Liver (tissue), 9 donors: Measurements from ENCODE around the gene CAV2. TPM values are rescaled to one million over a fixed set of nuclear protein-coding genes. Genes with fewer than 3 reads are reported as not detected.

ENCODE experiments used
- DNase-seq: peaks from one replicate; pipeline ENCODE4 v3.0.0-alpha.2; 2017; ENCODE audit warnings: low spot score
- H3K27ac ChIP-seq, 2 donors: one replicate each; pipeline ENCODE4 v1.7.0; 2013; ENCODE audit warnings: inconsistent platforms in 2 of 2, low read length in 2 of 2, control low read depth in 1 of 2, low read depth in 1 of 2, mild to moderate bottlenecking in 1 of 2
- H3K27me3 ChIP-seq, 4 donors: one replicate each; pipeline versions ENCODE4 v1.6.1 to v1.7.0; 2013; ENCODE audit warnings: low read length in 3 of 4, inconsistent platforms in 1 of 4, mild to moderate bottlenecking in 1 of 4, moderate library complexity in 1 of 4; ENCODE audit not compliant: control insufficient read depth in 4 of 4, insufficient read depth in 4 of 4
- H3K36me3 ChIP-seq, 4 donors: one replicate each; pipeline versions ENCODE4 v1.6.1 to v1.7.0; 2013; ENCODE audit warnings: low read length in 3 of 4, mild to moderate bottlenecking in 3 of 4, low read depth in 1 of 4, moderate library complexity in 1 of 4; ENCODE audit not compliant: control insufficient read depth in 4 of 4, insufficient read depth in 3 of 4
- H3K4me1 ChIP-seq, 4 donors: one replicate each; pipeline versions ENCODE4 v1.6.1 to v1.7.0; 2013; ENCODE audit warnings: low read length in 3 of 4, mild to moderate bottlenecking in 3 of 4, moderate library complexity in 1 of 4; ENCODE audit not compliant: control insufficient read depth in 4 of 4, insufficient read depth in 4 of 4
- H3K4me3 ChIP-seq, 3 donors: one replicate each; pipeline versions ENCODE4 v1.6.1 to v1.7.0; 2013; ENCODE audit warnings: low read length in 3 of 3, control low read depth in 1 of 3, low read depth in 1 of 3, mild to moderate bottlenecking in 1 of 3
- H3K9ac ChIP-seq, 2 donors: one replicate each; pipeline ENCODE4 v1.7.0; 2013; ENCODE audit warnings: low read length in 2 of 2, mild to moderate bottlenecking in 2 of 2, moderate library complexity in 2 of 2, control low read depth in 1 of 2, low read depth in 1 of 2
- H3K9me3 ChIP-seq, 4 donors: one replicate each; pipeline versions ENCODE4 v1.6.1 to v1.7.0; 2013; ENCODE audit warnings: low read length in 3 of 4; ENCODE audit not compliant: control insufficient read depth in 4 of 4
- GABPA ChIP-seq, 2 donors: IDR thresholded peaks in 1 of 2; conservative IDR thresholded peaks in 1 of 2; 2 replicates each; pipeline ENCODE4 v1.6.1; 2016; ENCODE audit warnings: antibody characterized with exemption in 2 of 2, mild to moderate bottlenecking in 1 of 2, moderate library complexity in 1 of 2
- HNF4G ChIP-seq: IDR thresholded peaks from 2 replicates; pipeline ENCODE4 v1.6.1; 2016; ENCODE audit warnings: antibody characterized with exemption
- RAD21 ChIP-seq, 2 donors: IDR thresholded peaks; 2 replicates each; pipeline ENCODE4 v1.6.1; 2016; ENCODE audit warnings: antibody characterized with exemption in 2 of 2, mild to moderate bottlenecking in 2 of 2
- REST ChIP-seq: IDR thresholded peaks from 2 replicates; pipeline ENCODE4 v1.6.1; 2016; ENCODE audit warnings: antibody characterized with exemption, mild to moderate bottlenecking
- SP1 ChIP-seq: IDR thresholded peaks from 2 replicates; pipeline ENCODE4 v1.6.1; 2018; ENCODE audit warnings: antibody characterized with exemption, mild to moderate bottlenecking
- ZBTB33 ChIP-seq: IDR thresholded peaks from 2 replicates; pipeline ENCODE4 v1.6.1; 2016; ENCODE audit warnings: antibody characterized with exemption
- WGBS: extraction: QIAGEN DNeasy Blood & Tissue Kit; methylation state at CpG from one replicate; pipeline ENCODE4 v1.1.7; 2013; 5-methylcytosine and 5-hydroxymethylcytosine counted together
- polyA plus RNA-seq, 2 donors: library from polyadenylated mRNA; stranded (reverse) in 1 of 2; unstranded in 1 of 2; fragments of 200-250 nt in 1 of 2; fragments of >200 nt in 1 of 2; fragmentation: Nextera tagmentation in 1 of 2; extraction: Ambion mirVana in 1 of 2; gene quantifications; one replicate each; pipeline versions ENCODE4 v1.2.1 to v1.2.3, GENCODE V29; 2013 to 2015
- total RNA-seq, 2 donors: library from RNA; depleted of rRNA; stranded (reverse); fragments of >200 nt; gene quantifications; one replicate each; pipeline ENCODE4 v1.2.3, GENCODE V29; 2014
- TF ChIP-seq, protein P1 (sequence below): IDR thresholded peaks from 2 replicates; pipeline ENCODE4 v1.6.1; 2016; ENCODE audit warnings: antibody characterized with exemption
- donor health status: healthy.
- donor health status: healthy.
- donor health status: healthy.
- donor health status: healthy.
- donor health status: healthy.

The CAV2 gene
- total and polyA plus RNA-seq, 4 donors: 6.8 to 29.7 (median 19.9) TPM

DNA sequence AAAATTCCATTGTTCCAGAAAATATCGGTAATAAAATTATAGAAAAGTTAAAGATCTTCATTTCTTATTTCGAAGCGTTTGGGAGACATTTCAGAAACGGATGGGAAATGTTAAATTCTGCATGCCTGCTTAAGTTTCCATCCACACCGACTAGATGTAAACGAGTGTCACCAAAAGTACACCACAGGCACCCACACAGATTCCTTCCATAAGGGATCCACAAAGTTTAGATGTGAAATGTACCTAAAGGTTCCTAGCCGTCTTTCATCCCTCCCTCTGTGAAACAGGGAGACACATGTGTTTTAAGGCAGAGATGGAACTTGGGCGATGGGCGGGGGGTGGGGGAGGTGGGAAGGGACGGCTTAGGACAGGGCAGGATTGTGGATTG, 24.7 kb downstream of the CAV2 start:
- DNase-seq: no peak
- H3K9ac ChIP-seq: no peak overlapping the region
- H3K27ac ChIP-seq: no peak overlapping the region
- peaks cover 0 to 23% (median 18%) of the 10 kb centered on the region in 4 donors for H3K4me1 ChIP-seq
- 38% methylated on average over 10 of the region's 10 CpGs for WGBS
- peak overlapping the region in 1 of 3 donors; percentile 72 for H3K4me3 ChIP-seq
- no peaks in the 10 kb centered on the region for H3K9me3 ChIP-seq
- no peaks in the 10 kb centered on the region for H3K27me3 ChIP-seq
- no peaks in the 10 kb centered on the region for H3K36me3 ChIP-seq
- TF ChIP-seq SP1 (no peak), ZBTB33 (no peak), RAD21 (IDR thresholded peaks at IDR 0.05) (no peak), HNF4G (no peak)

GRCh38 chr7:116524609-116525297, 25.2 kb downstream of the CAV2 start, which contains the start of gene CAV1:
TSS of gene CAV1 (plus strand) at chr7:116525036. CDS start at chr7:116525063, 27 bp downstream.
- Histone ChIP-seq H3K9me3 (no peaks in the 10 kb centered on the region), H3K36me3 (no peaks in the 10 kb centered on the region), H3K4me3 (peak within 1 kb of the TSS; percentile 59 to 86 (median 72)), H3K27me3 (no peaks in the 10 kb centered on the region), H3K27ac (peak within 1 kb of the TSS; percentile 65 to 77), H3K4me1 (peaks cover 0 to 23% (median 18%) of the 10 kb centered on the region in 4 donors), H3K9ac (peak within 1 kb of the TSS; percentile 19 to 21)
- whole genome bisulfite sequencing: 1% methylated on average over 42 of the region's 42 CpGs
- TF ChIP-seq REST (no peak), RAD21 (IDR thresholded peaks at IDR 0.05) (peak; percentile 36 to 49)
- peak; percentile 43 for DNase-seq

GRCh38 chr7:116525298-116525912, 25.9 kb downstream of the CAV2 start:
- H3K9me3 ChIP-seq: no peaks in the 10 kb centered on the region
- peaks cover 0 to 23% (median 18%) of the 10 kb centered on the region in 4 donors for H3K4me1 ChIP-seq
- no peaks in the 10 kb centered on the region for H3K36me3 ChIP-seq
- peak overlapping the region; percentile 65 to 77 for H3K27ac ChIP-seq
- no peak for TF ChIP-seq ZBTB33
- TF ChIP-seq, protein P1, sequence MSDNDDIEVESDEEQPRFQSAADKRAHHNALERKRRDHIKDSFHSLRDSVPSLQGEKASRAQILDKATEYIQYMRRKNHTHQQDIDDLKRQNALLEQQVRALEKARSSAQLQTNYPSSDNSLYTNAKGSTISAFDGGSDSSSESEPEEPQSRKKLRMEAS: no peak
- no peak for TF ChIP-seq GABPA (IDR thresholded peaks at IDR 0.05 in 1 of 2, conservative IDR thresholded peaks at IDR 0.05 in 1 of 2)
- no peak for DNase-seq
- H3K9ac ChIP-seq: peak overlapping the region; percentile 19 to 21
- peak overlapping the region; percentile 59 to 86 (median 72) for H3K4me3 ChIP-seq
- WGBS: under 1% methylated on average over 36 of the region's 36 CpGs
- H3K27me3 ChIP-seq: no peaks in the 10 kb centered on the region
